ENCODE data around the gene CLIC5.

GRCh38 chr6:46015119-46015968 lies at the start of gene CLIC5:
- TF ChIP-seq POLR2A (IDR thresholded peaks at IDR 0.05): peak in 1 of 2 donors; percentile 75
- TF ChIP-seq CTCF (IDR thresholded peaks at IDR 0.05): peak in 2 of 12 donors; percentile 8 to 15
